ENCODE data around the gene MRPL47. TPM values are rescaled to one million over a fixed set of nuclear protein-coding genes. Genes with fewer than 3 reads are reported as not detected.

MRPL47 gene
- 29.1 and 30.5 TPM in 2 replicates for total RNA-seq

DNA sequence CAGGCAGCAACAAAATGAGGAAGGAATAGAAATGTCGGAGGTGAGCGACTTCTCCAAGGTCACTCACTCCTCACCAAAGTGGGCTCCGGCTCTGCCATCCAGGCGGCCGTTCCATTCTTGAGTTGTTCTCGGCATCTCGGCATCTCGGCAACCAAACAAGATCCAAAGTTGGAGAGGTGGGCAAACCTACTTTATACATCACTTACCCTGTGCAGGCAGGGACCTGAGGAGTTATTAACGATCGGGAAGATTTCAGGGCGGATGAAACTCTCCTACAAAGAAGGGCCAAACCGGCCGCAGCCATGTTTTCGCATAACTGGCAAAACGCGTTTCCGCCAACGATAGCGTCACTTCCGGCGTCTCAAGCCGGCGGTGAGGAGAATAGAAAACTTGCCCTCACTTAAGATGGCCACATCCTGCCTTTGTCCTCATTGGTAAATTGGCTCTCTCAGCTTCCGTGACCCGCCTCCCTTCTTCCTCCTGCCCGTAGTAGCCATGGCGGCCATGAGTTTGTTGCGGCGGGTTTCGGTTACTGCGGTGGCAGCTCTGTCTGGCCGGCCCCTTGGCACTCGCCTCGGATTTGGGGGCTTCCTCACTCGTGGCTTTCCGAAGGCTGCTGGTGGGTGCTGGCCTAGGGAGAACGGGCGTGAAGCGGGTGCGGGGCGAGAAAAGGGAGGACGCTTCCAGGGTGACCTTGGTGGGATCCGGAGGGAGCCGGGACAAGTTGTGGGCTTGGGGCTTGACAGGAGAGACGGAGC is at the start of gene MRPL47, which contains the start of gene NDUFB5:
TSS of gene MRPL47 (minus strand) at position 318 of the 758 bp plus-strand sequence. CDS start at position 304, 14 bp downstream.
TSS of gene NDUFB5 (plus strand) at position 474 of the 758 bp plus-strand sequence. CDS start at position 496, 22 bp downstream.

DNA sequence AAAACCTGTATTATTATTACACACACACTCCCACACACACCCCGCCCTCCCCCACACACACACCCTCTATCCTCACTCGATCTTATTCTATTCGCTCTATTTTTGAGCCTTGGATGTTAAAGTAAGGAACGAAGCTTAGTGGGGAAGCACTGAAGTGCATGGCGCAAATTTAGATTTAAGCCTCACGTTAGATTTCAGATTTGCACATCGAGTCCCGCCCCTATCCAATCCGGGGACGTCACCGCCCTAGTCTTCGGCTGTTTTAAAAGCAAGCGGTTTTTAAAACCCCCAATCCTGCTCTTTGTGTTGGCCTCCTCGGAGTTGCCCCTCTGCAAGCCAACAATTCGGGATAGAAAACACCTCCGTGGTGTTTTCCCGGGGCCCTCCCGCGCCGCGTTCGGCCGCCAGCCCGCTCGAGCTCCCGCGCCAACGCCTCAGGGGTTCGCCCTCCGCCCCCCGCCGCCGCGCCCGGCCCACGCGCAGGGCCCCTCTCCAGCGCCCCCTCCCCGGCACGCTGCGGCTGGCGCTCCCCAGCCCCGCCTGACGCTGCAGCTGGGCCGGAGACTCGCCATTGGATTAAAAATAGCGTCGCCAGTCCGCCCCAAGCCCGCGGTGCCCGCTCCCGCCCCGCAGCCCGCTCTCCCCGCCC is 48.1 kb upstream of the MRPL47 start, which contains the start of gene USP13:
TSS of gene USP13 (plus strand) at position 594 of the 649 bp plus-strand sequence. CDS start 186 bp downstream, outside the sequence.

GRCh38 chr3:179562591-179563270 is 41.7 kb downstream of the MRPL47 start, which contains the start of gene ACTL6A:
Gene ACTL6A, plus strand, starts transcription at chr3:179562926. Its CDS starts 167 bp downstream, at chr3:179563093.

Other genes with a start within 250 kb of the MRPL47 start
- 69.8 and 90.7 TPM in 2 replicates for gene GNB4, start 153.2 kb downstream of the MRPL47 start, total RNA-seq
- gene ACTL6A, start 41.7 kb downstream of the MRPL47 start, total RNA-seq: 42.8 and 57.3 TPM in 2 replicates
- gene NDUFB5, start 156 bp upstream of the MRPL47 start, total RNA-seq: 81.2 and 147 TPM in 2 replicates
- 9.8 and 16.1 TPM in 2 replicates for gene USP13, start 48.4 kb upstream of the MRPL47 start, total RNA-seq

Measured in smooth muscle cell of the umbilical artery (primary cell).